Thyroid gland (tissue), 4 donors: ENCODE measurements around the gene SYNJ2. TPM values are rescaled to one million over a fixed set of nuclear protein-coding genes. Genes with fewer than 3 reads are reported as not detected.

ENCODE experiments used
- DNase-seq, 2 donors: peaks; one replicate each; pipeline ENCODE4 v3.0.0-alpha.2; 2019
- H3K27ac ChIP-seq, 3 donors: fragments of 200-600 bp; sonication (generic); 1 replicate in 2 of 3; 2 replicates in 1 of 3; pipeline ENCODE4 v1.5.1; 2016 to 2019; ENCODE audit warnings: mild to moderate bottlenecking in 1 of 3, moderate library complexity in 1 of 3
- H3K27me3 ChIP-seq: fragments of 200-600 bp; sonication (generic); one replicate; pipeline ENCODE4 v1.5.1; 2019
- H3K36me3 ChIP-seq, 2 donors: fragments of 200-600 bp; sonication (generic); one replicate each; pipeline ENCODE4 v1.5.1; 2016 to 2019
- H3K4me1 ChIP-seq, 2 donors: fragments of 200-600 bp; sonication (generic); one replicate each; pipeline ENCODE4 v1.5.1; 2017 to 2019
- H3K4me3 ChIP-seq, 3 donors: fragments of 200-600 bp; sonication (generic); replicated peaks in 1 of 3; 1 replicate in 2 of 3; 2 replicates in 1 of 3; pipeline ENCODE4 v1.5.1; 2016; ENCODE audit warnings: mild to moderate bottlenecking in 1 of 3
- H3K9me3 ChIP-seq: fragments of 200-600 bp; sonication (generic); one replicate; pipeline ENCODE4 v1.5.1; 2017
- CTCF ChIP-seq, 6 experiments: fragments of 200-600 bp in 3 of 6; fragments of 450-650 bp in 3 of 6; sonication (generic) in 3 of 6; IDR thresholded peaks; one replicate each; pipeline ENCODE4 v1.5.1; 2016 to 2019; ENCODE audit warnings: antibody characterized with exemption in 6 of 6, mild to moderate bottlenecking in 2 of 6, inconsistent platforms in 1 of 6, moderate library complexity in 1 of 6
- POLR2A ChIP-seq, 2 donors: fragments of 450-650 bp; IDR thresholded peaks; one replicate each; pipeline ENCODE4 v1.6.1; 2017; ENCODE audit warnings: antibody characterized with exemption in 2 of 2, mild to moderate bottlenecking in 2 of 2, moderate library complexity in 1 of 2
- WGBS, 2 donors: methylation state at CpG; one replicate each; pipeline ENCODE4 v1.1.5; 2017; 5-methylcytosine and 5-hydroxymethylcytosine counted together
- intact Hi-C: fragments of 100-400 bp; cut with DNase I; formaldehyde crosslinking; loops from one replicate; pipeline ENCODE4 v1.15.1; 2023
- total RNA-seq, 4 donors: library from RNA; depleted of rRNA; stranded (reverse); fragments of >200 nt; gene quantifications; one replicate each; pipeline ENCODE4 v1.2.3, GENCODE V29; 2016

The SYNJ2 gene
- total RNA-seq, 4 donors from 2014 or later, result 11.3 to 22.7 (median 13.5) TPM

DNA sequence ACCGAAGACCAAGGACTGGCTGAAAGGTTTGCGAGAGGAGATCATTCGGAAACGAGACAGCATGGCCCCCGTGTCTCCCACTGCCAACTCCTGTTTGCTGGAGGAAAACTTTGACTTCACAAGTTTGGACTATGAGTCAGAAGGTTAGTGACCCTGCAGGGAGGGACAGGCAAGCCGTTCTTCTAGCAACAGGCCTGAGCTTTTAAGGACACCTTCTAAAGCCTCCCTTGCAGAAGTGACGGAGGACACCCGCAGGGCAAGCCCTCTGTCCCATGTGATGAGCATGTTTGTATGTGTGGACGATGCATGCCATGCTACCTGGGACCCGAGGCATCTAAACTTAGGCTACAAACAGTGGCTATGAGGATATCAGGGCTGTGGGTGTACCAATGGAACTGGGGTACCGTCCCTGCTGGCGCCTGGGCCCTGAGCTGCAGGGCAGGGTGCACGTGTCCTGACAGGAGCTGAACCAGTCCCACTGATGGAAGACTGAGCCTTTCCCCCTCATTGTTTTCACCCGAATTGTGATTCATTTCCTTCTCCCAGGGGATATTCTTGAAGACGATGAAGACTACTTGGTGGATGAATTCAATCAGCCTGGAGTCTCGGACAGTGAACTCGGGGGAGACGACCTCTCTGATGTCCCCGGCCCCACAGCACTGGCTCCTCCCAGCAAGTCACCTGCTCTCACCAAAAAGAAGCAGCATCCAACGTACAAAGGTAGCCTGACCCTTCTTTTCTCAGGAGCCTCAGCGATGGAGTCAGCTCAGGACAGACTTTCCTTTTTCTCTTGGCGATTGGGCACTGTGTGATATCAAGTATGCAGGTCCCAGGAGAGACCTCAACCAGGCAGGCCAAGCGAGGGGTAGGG is 102.0 kb downstream of the SYNJ2 start:
- peaks cover 0 to 3% of the 10 kb centered on the region in 2 donors for H3K36me3 ChIP-seq
- H3K4me3 ChIP-seq, result no peak overlapping the region
- no peak for TF ChIP-seq POLR2A (IDR thresholded peaks at IDR 0.05)
- TF ChIP-seq CTCF (IDR thresholded peaks at IDR 0.05), result no peak
- intact Hi-C loops, result no loop called here
- no peaks in the 10 kb centered on the region for H3K9me3 ChIP-seq
- DNase-seq, result no peak
- H3K27me3 ChIP-seq, result no peaks in the 10 kb centered on the region
- H3K27ac ChIP-seq, result no peak overlapping the region
- 92 to 96% methylated on average over 19 to 22 of the region's 23 CpGs for WGBS, 2 donors
- H3K4me1 ChIP-seq, result peaks cover 22% of the 10 kb centered on the region in 2 donors

- H3K9me3 ChIP-seq, result no peaks in the 10 kb centered on the region
- peak overlapping the region; percentile 72 to 94 (median 85) for H3K27ac ChIP-seq
- no peaks in the 10 kb centered on the region for H3K27me3 ChIP-seq
- TF ChIP-seq CTCF (IDR thresholded peaks at IDR 0.05) (no peak), POLR2A (IDR thresholded peaks at IDR 0.05) (no peak)
- peaks cover 22% of the 10 kb centered on the region in 2 donors for H3K4me1 ChIP-seq
- no peak overlapping the region for H3K4me3 ChIP-seq
- intact Hi-C loops, result no loop called here
- DNase-seq, result no peak
- WGBS, 2 donors, result 75 to 87% methylated on average over 20 to 21 of the region's 21 CpGs
- H3K36me3 ChIP-seq, result peaks cover 0 to 3% of the 10 kb centered on the region in 2 donors
Observed at GRCh38 chr6:158085261-158086053, 103.8 kb downstream of the SYNJ2 start.

- 48 to 55% methylated on average over 2 of the region's 2 CpGs for WGBS, 2 donors
- DNase-seq, result peak in 1 of 2 donors; percentile 69
- H3K4me1 ChIP-seq, result peaks cover 22% of the 10 kb centered on the region in 2 donors
- peaks cover 0 to 2% of the 10 kb centered on the region in 2 donors for H3K36me3 ChIP-seq
- no peak overlapping the region for H3K4me3 ChIP-seq
- TF ChIP-seq CTCF (IDR thresholded peaks at IDR 0.05) (no peak), POLR2A (IDR thresholded peaks at IDR 0.05) (no peak)
- H3K27me3 ChIP-seq, result no peaks in the 10 kb centered on the region
- intact Hi-C loops, result no loop called here
- no peaks in the 10 kb centered on the region for H3K9me3 ChIP-seq
- peak overlapping the region; percentile 72 to 94 (median 85) for H3K27ac ChIP-seq
Observed at GRCh38 chr6:158086054-158086503, 104.4 kb downstream of the SYNJ2 start.

DNA sequence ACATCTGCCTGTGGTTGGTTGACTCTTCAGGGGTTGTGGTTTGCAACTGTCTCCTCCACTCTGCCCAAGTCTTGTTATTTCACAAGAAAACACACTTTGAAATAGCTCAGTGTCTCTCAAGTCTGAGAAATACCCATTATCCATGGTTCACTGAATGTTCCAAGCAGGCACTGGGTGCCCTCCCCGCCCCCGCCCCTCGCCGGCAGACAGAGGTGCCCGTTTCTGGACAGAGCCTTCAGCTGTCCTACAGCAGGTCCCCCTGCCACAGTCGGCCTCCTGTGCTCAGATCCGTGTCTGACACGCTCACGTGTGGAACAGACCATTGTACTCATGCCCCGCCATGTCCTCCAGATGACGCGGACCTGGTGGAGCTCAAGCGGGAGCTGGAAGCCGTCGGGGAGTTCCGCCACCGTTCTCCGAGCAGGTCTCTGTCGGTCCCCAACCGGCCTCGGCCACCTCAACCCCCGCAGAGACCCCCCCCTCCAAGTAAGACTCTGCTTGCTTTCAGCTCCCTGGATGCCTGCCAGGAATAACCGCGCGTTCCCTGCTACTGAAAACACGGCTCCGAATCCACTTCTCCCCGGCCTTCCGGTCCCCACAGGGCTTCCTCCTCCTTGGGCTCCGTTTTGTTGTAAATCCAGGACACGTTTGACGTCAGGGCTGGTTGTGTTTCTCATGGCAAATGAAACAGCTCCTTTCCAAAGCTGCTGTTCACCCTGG is 105.0 kb downstream of the SYNJ2 start:
- Histone ChIP-seq H3K27ac (peak overlapping the region; percentile 72 to 94 (median 85)), H3K27me3 (no peaks in the 10 kb centered on the region), H3K4me1 (peaks cover 22% of the 10 kb centered on the region in 2 donors), H3K36me3 (no peaks in the 10 kb centered on the region), H3K4me3 (peak overlapping the region in 1 of 3 donors; percentile 23), H3K9me3 (no peaks in the 10 kb centered on the region)
- TF ChIP-seq POLR2A (IDR thresholded peaks at IDR 0.05) (no peak), CTCF (IDR thresholded peaks at IDR 0.05) (no peak)
- intact Hi-C loops, result no loop called here
- 24 to 35% methylated on average over 19 to 27 of the region's 32 CpGs for WGBS, 2 donors
- peak; percentile 87 to 90 for DNase-seq
